NCI-H146 (cell line): Measurements from ENCODE around the gene OR51M1.

ENCODE experiments used
- DNase-seq: peaks from one replicate; lab custom pipeline; 2025; lab: John Stamatoyannopoulos, UW

The OR51M1 gene

DNA sequence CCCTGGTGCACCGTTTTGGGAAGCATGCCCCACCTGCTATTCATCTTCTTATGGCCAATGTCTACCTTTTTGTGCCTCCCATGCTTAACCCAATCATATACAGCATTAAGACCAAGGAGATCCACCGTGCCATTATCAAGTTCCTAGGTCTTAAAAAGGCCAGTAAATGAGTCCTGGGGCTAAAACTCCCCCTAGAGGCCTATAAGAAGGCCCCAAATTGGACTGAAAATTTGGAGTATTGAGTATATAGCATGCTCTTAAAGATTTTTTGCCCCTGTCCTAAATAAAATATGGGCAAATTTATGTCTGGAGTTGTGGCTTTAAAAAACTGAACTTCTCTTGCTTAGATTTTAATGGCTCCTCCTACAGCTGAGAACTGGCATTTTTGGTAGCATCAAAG, 6.6 kb downstream of the OR51M1 start:
- DNase-seq: no peak

DNA sequence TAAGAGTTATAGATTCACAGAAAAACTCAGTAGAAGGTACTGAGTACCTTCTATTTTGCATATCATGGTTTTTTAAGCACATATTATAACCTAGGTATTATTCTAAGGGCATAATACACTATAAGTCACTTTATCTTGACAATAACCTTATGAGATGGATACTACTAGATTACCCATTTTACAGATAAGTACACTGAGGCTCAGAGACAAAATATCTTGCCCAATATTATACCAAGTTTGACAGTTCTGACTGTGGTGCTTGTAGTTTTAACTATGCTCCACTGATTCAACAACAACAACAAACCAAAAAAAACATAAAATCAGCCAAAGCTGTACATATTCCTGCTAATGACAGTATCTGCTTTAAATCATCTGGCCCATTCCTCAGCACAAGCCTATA, 10.5 kb downstream of the OR51M1 start:
- DNase-seq: no peak

- no peak for DNase-seq
These were observed 15.3 kb downstream of the OR51M1 start for GRCh38 chr11:5398936-5399335.

- no peak for DNase-seq
These were observed 21.6 kb downstream of the OR51M1 start for GRCh38 chr11:5405173-5405572.

DNA sequence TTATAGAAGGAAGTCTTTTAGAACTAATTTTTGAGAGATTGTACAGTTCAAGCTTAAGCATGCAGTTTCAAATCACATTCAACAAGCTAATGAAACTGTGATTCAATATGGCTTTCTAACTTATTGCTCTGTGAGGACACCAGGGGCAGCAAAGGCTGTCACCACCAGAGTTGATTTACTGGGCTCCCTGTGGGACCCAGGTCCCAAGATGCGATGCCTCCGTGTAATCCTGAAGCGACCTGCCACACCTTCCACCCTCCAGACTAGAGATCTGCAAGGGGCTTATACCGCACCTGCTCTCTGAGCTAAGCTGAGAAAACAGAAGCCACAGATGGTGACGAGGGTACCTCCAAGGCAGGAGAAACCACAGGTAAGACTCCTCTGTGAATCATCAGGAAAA, 37.4 kb downstream of the OR51M1 start:
- no peak for DNase-seq

GRCh38 chr11:5421811-5422210, 38.2 kb downstream of the OR51M1 start, which contains the start of gene OR51Q1:
TSS of gene OR51Q1 (plus strand) at chr11:5422111. CDS start at chr11:5422201, 90 bp downstream.
- no peak for DNase-seq

- no peak for DNase-seq
These were observed 39.5 kb downstream of the OR51M1 start for GRCh38 chr11:5423131-5423530.

DNA sequence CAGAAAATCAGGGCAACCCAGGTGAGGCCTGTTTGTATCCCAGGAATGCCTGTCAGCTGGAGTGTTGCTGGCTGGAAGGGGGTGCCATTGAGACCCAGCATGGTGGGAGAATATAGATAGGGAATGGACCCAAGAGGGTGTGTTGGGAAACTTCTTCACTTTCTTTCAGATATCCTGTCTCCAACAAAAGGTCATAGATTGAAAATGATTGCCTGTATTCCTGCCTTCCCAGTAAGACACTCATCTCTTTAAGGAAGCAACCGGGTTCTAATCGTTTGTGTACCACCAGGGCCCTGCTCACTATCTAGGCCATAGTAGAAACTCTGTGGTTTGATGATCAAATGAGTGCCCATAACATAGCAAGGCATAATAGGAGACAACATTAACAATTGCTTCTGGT, 57.8 kb downstream of the OR51M1 start, which contains the start of gene OR51I1:
Gene OR51I1 (minus strand): TSS at position 101 of the 400 bp plus-strand sequence. CDS start 0 bp downstream, at position 101.
- no peak for DNase-seq
